Measurements from ENCODE around the gene SMIM12.
A peak's percentile ranks its signal among the peaks of the same experiment; 100 is the strongest.

Gene SMIM12

GRCh38 chr1:34869760-34870159, 10.2 kb upstream of the SMIM12 start:
- in situ Hi-C loops (cut with MboI; ENCODE audit: low pct_unique_long_range_greater_than_20kb, low sequenced_read_pairs, unreplicated experiment) = no loop called here
- DNase-seq (ENCODE audit: low spot score) = no peak
- no peak for TF ChIP-seq CTCF (IDR thresholded peaks at IDR 0.05; ENCODE audit: extremely low read depth, insufficient read depth, missing control alignments)

GRCh38 chr1:34868230-34869049, 8.9 kb upstream of the SMIM12 start:
- in situ Hi-C loops (cut with MboI; ENCODE audit: low pct_unique_long_range_greater_than_20kb, low sequenced_read_pairs, unreplicated experiment) = no loop called here
- no peak for TF ChIP-seq CTCF (IDR thresholded peaks at IDR 0.05; ENCODE audit: extremely low read depth, insufficient read depth, missing control alignments)
- no peak for DNase-seq (ENCODE audit: low spot score)

GRCh38 chr1:34867415-34867814, 7.9 kb upstream of the SMIM12 start:
- TF ChIP-seq CTCF (IDR thresholded peaks at IDR 0.05; ENCODE audit: extremely low read depth, insufficient read depth, missing control alignments) = no peak
- in situ Hi-C loops (cut with MboI; ENCODE audit: low pct_unique_long_range_greater_than_20kb, low sequenced_read_pairs, unreplicated experiment) = no loop called here
- no peak for DNase-seq (ENCODE audit: low spot score)

- in situ Hi-C loops (cut with MboI; ENCODE audit: low pct_unique_long_range_greater_than_20kb, low sequenced_read_pairs, unreplicated experiment) = no loop called here
- TF ChIP-seq CTCF (IDR thresholded peaks at IDR 0.05; ENCODE audit: extremely low read depth, insufficient read depth, missing control alignments) = no peak
- DNase-seq (ENCODE audit: low spot score) = no peak
These were observed 7.2 kb upstream of the SMIM12 start for GRCh38 chr1:34866762-34867109.

GRCh38 chr1:34865981-34866761, 6.6 kb upstream of the SMIM12 start:
- peak; percentile 91 for DNase-seq (ENCODE audit: low spot score)
- TF ChIP-seq CTCF (IDR thresholded peaks at IDR 0.05; ENCODE audit: extremely low read depth, insufficient read depth, missing control alignments) = peak; percentile 93
- in situ Hi-C loops (cut with MboI; ENCODE audit: low pct_unique_long_range_greater_than_20kb, low sequenced_read_pairs, unreplicated experiment) = no loop called here

- in situ Hi-C loops (cut with MboI; ENCODE audit: low pct_unique_long_range_greater_than_20kb, low sequenced_read_pairs, unreplicated experiment) = no loop called here
- no peak for DNase-seq (ENCODE audit: low spot score)
- TF ChIP-seq CTCF (IDR thresholded peaks at IDR 0.05; ENCODE audit: extremely low read depth, insufficient read depth, missing control alignments) = no peak
These were observed 6.0 kb upstream of the SMIM12 start for GRCh38 chr1:34865573-34865972.
